Stimulated activated effector memory CD8-positive, alpha-beta T cell treated with anti-CD3 and anti-CD28 coated beads, Interleukin-12 subunit alpha, Interleukin-12 subunit beta, amount 100 ng/mL, for 72 hours (primary cell): ENCODE results near the gene CFAP20.
"Not testable (repeated sequence)": the region's sequence is repeated elsewhere in the genome, so short reads cannot be mapped to it uniquely, and the experiment has no call there.

ENCODE experiments used
- ATAC-seq: fragments of 150-1000 bp; cut with Tn5 transposase; 2 replicates; pipeline ENCODE4 v1.10.0; 2021
- DNase-seq, 2 donors: peaks; one replicate each; pipeline ENCODE4 v3.0.0; 2021 to 2022; ENCODE audit warnings: low spot score in 2 of 2
- H3K27ac Mint-ChIP-seq: one replicate; pipeline ENCODE4 v1.8.0; 2022; ENCODE audit warnings: mild to moderate bottlenecking, mixed read lengths
- H3K36me3 Mint-ChIP-seq: one replicate; pipeline ENCODE4 v1.8.0; 2022; ENCODE audit warnings: mild to moderate bottlenecking, mixed read lengths
- H3K4me1 Mint-ChIP-seq: one replicate; pipeline ENCODE4 v1.8.0; 2022; ENCODE audit warnings: mixed read lengths
- H3K4me3 Mint-ChIP-seq: one replicate; pipeline ENCODE4 v1.8.0; 2022; ENCODE audit warnings: mild to moderate bottlenecking, mixed read lengths
- H3K9me3 Mint-ChIP-seq: one replicate; pipeline ENCODE4 v1.8.0; 2022; ENCODE audit warnings: mixed read lengths

Gene CFAP20

DNA sequence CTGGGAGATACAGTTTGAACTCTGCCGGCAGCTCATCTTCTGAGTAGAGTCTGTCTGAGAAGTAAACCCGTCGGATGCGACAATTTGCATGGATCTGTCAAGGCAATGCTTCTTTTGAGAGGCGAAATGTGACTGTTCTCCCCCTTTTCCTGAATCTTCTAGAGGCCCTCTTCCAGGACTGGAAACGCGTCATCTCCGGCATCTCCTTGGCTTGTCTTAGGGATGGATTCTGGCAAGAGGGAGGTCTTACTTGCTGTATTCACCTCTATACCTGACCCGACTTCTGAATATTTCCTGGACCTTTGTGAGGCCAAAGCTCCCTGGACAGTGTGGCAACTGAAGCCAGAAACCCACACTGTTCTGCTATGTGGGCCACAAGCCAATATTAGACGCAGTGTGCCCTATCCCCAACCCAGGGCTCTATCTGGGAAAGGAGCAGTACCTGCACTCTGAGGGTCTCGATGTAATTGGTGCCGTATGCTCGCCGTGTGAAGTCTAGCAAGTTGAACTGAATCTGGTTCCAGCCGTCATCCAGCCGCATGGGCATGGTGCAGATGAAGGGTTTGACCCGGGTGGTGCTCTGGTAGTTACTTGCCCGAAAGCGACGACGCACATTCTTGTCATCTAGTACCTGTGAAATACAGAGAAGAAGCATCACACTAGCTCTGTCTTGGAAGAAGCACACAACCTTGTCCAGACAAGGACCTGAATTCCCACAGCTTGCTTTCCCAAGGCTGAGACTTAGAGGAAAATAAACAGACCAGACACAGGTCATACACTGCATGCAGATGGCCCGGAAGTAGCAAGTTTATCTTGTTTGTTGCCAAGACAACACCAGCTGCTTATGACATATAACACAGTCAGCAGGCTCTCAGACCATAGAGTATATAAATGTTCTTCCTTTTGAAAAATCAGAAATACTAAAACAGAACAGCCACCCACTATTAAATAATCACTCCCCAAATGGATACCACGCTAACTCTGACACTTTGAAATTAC lies 14.1 kb downstream of the CFAP20 start:
- ATAC-seq (no peak), DNase-seq (no peak)
- Mint-ChIP-seq H3K4me3 (no peak overlapping the region), H3K4me1 (peaks cover 12% of the 10 kb centered on the region), H3K9me3 (no peaks in the 10 kb centered on the region), H3K36me3 (peaks cover 52% of the 10 kb centered on the region), H3K27ac (no peak overlapping the region)

DNA sequence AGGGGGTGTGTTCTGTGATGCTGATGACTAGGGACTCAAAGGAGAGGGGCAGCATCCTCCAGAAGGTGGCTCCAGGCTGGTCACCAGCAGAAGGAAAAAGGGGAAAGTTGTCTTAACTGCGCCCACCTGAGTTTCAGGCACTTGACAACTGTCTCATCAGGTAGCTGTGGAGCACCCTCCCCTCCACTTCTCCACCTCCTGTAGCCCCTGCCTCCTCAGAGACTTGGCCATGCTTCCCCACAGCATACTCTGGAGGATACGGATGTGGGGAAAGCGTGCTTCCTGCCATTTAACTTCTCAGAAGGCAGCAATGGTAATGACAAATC lies 17.9 kb downstream of the CFAP20 start:
- no peak overlapping the region for H3K27ac Mint-ChIP-seq
- H3K4me1 Mint-ChIP-seq = no peaks in the 10 kb centered on the region
- DNase-seq (no peak), ATAC-seq (no peak)
- H3K36me3 Mint-ChIP-seq = peaks cover 45% of the 10 kb centered on the region
- no peaks in the 10 kb centered on the region for H3K9me3 Mint-ChIP-seq
- H3K4me3 Mint-ChIP-seq = no peak overlapping the region

DNA sequence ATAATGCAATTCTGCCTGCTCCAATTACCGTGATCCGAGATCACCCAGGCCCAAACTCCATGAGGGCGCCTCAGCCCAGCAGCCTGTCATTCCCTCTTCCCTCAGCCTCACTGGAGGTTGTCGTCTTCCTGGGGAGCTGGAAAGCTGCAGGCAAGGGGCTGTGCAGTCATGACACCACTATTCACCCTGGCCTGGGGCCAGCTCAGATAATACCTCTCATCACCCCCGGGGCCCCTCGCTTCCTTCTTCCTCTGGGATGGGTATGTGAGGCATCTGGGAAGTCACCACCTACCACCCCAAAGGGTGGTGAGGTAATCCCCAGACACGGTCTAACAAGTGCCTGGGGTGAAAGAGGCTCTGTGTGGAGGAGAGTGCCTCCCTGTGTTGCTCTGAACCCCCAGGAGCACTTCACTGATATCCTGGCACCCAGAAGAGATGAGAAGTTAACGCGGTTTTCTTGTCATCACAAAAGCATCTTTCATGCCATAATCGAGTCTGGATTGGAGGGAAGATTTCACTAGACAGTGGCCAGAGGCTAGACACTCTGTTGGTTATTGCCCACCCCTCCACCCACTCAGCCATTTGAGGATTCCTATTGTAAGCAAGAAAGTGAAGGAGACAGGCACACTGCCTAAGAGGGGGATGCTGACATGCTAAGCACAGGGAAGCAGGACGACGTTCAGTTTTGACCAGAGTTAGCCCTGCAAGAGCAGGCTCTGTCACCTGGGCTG lies 18.4 kb downstream of the CFAP20 start:
- no peak for DNase-seq
- no peaks in the 10 kb centered on the region for H3K9me3 Mint-ChIP-seq
- no peak for ATAC-seq
- no peaks in the 10 kb centered on the region for H3K4me1 Mint-ChIP-seq
- no peak overlapping the region for H3K27ac Mint-ChIP-seq
- peaks cover 40% of the 10 kb centered on the region for H3K36me3 Mint-ChIP-seq
- H3K4me3 Mint-ChIP-seq = no peak overlapping the region

DNA sequence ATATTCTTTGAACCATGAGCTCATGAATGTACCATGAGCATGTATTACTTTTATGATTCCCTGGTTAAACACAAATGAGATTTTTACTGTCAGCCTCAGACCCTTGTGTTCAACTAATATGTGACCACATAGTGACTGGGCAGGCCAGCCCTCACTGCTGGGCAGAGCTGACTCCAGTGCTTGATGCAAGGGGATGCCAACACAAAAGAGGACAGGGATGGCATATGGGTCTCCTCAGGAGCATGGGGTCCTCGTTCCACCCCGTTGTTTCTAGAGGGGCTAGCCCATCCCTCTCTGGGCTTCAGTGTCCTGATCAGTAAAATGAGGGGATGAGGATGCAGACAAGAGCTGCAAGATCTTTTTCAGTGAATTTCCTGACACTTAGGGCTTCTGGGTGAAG lies 19.3 kb downstream of the CFAP20 start:
- no peak for DNase-seq
- Mint-ChIP-seq H3K4me3 (no peak overlapping the region), H3K9me3 (no peaks in the 10 kb centered on the region), H3K36me3 (peaks cover 31% of the 10 kb centered on the region), H3K27ac (no peak overlapping the region), H3K4me1 (no peaks in the 10 kb centered on the region)
- peak; percentile 24 for ATAC-seq

DNA sequence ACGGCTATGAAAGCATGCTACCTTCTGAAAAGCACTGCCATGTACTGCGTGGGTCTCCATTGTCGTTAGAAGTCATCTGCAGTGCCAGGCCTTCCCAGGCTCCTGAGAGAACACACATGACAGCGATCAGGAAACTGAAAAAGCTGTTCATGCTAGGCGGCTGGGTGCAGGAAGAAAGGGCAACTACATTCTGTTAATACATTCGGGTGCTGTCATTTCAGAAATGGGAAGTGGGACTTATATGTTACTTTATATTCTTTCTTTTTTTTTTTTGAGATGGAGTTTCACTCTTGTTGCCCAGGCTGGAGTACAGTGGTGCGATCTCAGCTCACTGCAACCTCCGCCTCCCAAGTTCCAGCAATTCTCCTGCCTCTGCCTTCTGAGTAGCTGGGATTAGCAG lies 19.9 kb downstream of the CFAP20 start:
- H3K4me3 Mint-ChIP-seq = no peak overlapping the region
- no peaks in the 10 kb centered on the region for H3K9me3 Mint-ChIP-seq
- peaks cover 25% of the 10 kb centered on the region for H3K36me3 Mint-ChIP-seq
- DNase-seq = no peak
- no peak for ATAC-seq
- H3K4me1 Mint-ChIP-seq = no peaks in the 10 kb centered on the region
- H3K27ac Mint-ChIP-seq = no peak overlapping the region

DNA sequence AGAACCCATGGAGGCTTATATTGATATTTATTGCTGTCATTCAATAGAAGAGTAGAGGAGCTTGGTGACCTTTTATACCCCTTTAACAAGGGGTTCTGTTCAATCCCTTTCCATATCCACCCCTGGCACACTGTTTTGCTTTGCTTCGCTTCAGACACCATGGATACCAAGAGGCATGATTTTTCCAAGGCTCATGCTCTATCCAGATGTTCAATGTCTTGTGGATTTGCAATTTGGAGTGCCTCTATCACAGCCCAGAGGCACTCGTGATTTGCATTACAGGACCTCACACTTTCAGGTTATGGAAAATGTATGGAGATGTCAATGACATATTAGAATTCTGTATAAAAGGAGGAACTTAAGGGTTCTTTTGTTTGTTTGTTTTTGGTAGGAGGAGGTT lies 21.5 kb downstream of the CFAP20 start:
- no peak overlapping the region for H3K4me3 Mint-ChIP-seq
- H3K27ac Mint-ChIP-seq = no peak overlapping the region
- ATAC-seq = no peak
- DNase-seq = no peak
- peaks cover 9% of the 10 kb centered on the region for H3K36me3 Mint-ChIP-seq
- H3K9me3 Mint-ChIP-seq = no peaks in the 10 kb centered on the region
- no peaks in the 10 kb centered on the region for H3K4me1 Mint-ChIP-seq

DNA sequence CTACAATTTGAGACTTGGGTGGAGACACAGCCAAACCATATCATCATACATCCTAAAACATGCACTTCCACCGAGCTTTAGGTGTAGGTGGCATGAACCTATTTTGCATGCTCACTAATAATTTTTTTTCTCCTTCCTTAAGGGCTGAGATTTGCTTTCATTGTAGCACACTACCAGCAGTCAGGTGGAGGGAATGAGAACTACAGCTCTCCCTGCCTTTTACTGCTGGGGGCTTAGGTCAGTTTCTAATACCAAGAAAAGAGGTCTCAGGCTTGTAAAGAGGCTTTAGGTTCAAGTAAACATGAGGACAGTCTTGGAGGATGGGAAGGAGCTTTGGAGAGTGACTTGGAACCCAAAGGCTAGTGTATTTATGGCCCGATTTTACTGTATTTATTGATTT lies 22.0 kb downstream of the CFAP20 start:
- no peak overlapping the region for H3K4me3 Mint-ChIP-seq
- no peaks in the 10 kb centered on the region for H3K9me3 Mint-ChIP-seq
- no peaks in the 10 kb centered on the region for H3K4me1 Mint-ChIP-seq
- peaks cover 4% of the 10 kb centered on the region for H3K36me3 Mint-ChIP-seq
- ATAC-seq (no peak), DNase-seq (no peak)
- no peak overlapping the region for H3K27ac Mint-ChIP-seq

DNA sequence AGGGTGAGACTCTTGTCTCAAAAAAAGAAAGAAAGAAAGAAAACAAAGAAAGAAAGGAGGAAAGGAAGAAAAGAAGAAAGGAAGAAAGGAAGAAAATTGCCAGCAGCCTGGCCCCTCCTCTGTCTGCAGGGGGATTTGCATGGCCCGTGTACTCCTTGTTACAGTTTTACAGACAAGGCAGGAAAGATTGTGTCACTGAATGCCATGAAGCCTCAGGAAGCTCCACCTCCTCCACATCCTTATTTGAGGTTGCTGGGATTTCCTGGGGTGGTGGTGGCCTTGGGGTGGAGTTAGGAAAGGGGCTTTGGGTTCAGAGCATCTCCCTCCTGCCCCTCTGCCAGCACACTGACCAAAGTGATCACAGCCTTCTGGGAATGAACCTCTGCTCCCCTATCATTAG lies 23.6 kb downstream of the CFAP20 start:
- H3K4me1 Mint-ChIP-seq = no peaks in the 10 kb centered on the region
- no peak overlapping the region for H3K4me3 Mint-ChIP-seq
- DNase-seq = no peak
- H3K36me3 Mint-ChIP-seq = no peaks in the 10 kb centered on the region
- no peaks in the 10 kb centered on the region for H3K9me3 Mint-ChIP-seq
- H3K27ac Mint-ChIP-seq = no peak overlapping the region
- ATAC-seq = no peak

DNA sequence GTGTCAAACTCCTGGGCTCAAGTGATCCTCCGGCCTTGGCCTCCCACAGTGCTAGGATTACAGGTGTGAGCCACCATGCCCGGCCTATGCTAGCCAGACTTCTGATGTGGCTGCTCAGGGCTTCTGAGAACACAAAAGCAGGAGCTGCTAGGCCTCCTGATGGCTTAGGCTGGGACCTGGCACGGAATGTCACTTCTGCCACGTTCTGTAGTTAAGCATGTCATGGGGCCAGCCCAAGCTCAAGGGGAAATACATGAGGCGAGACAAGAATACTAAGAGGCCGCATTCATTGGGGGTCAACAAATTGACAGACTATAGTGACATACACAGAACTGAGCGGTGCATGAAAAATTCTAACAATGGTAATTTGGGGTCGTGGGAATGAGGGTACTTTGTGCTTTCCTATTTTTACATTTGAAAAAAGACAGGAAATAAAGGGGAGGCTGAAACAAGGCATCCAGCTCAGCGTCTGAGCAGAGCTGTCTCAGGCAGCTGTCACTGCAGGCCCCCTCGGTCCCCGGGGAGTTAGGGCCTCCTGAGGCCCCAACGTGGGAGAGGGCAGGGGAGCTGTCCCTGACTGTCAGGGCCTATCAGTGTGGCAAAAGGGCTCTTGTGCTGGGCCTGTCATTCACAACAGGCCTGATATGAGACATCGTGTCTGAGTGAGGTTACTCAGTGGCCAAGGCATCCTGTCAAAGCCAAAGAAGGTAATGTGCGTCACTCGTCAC lies 26.4 kb downstream of the CFAP20 start:
- Mint-ChIP-seq H3K4me1 (peaks cover 5% of the 10 kb centered on the region), H3K9me3 (no peaks in the 10 kb centered on the region), H3K36me3 (no peaks in the 10 kb centered on the region), H3K27ac (no peak overlapping the region), H3K4me3 (no peak overlapping the region)
- ATAC-seq = peak; percentile 31
- DNase-seq = no peak

DNA sequence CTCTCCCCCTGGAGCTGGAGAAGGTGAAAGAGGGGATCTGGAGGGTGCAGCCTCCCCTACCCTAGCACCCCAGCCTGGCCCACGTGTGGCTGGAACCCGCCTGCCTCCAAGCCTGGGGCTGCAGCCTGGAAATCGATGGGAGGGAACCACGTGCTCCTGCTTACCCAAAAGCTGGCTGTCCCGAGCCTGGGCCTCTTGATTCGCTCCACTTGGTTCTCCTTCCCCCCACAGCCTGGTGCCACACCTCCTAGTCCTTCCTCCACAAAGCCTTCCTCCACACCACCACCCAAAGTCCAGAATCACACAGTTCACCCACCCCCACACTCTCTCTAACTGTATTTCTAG lies 29.3 kb downstream of the CFAP20 start:
- no peak for DNase-seq
- no peak overlapping the region for H3K4me3 Mint-ChIP-seq
- no peaks in the 10 kb centered on the region for H3K36me3 Mint-ChIP-seq
- no peak for ATAC-seq
- no peaks in the 10 kb centered on the region for H3K9me3 Mint-ChIP-seq
- peaks cover 17% of the 10 kb centered on the region for H3K4me1 Mint-ChIP-seq
- no peak overlapping the region for H3K27ac Mint-ChIP-seq

DNA sequence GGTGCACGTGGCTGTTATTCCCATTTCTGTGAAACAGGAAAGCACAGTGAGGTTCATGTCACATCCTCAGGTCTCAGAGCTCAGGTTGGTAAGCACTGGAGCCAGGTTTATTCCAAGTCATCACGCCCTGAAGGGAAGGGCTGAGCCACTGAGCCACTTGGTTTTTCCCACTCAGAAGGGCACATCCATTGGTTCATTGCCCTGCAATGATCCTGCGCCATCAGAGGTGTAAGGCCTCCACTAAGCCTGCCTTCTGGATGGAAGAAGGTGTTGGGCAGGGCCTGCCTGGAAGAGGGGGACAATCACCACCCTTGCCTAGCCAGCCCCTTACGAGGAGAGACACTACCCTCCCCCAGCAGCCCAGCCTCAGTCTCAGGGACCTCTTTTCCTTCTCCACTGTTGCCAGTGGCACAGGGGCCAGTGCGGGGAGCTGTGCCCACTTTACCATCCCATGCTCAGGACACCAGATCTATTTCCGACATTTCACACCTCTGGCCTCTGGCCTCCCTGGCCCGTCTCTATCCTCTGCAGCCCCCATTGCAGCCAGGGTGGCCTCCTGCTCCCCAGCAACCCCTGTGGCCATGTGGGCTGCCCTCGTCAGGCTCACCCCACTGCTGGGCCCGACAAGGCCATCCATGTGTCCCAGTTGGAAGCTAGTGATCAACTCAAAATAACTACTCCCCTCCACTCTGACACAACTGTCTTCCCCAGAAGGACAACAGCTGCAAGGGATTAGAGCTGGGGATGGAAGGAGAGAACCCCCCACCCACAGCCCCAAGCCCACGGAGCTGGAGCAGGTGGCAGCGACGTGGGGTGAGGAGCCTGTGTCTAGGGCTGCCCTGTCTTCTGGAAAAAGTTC lies 29.9 kb downstream of the CFAP20 start:
- no peak overlapping the region for H3K27ac Mint-ChIP-seq
- H3K36me3 Mint-ChIP-seq = no peaks in the 10 kb centered on the region
- DNase-seq = no peak
- ATAC-seq = no peak
- no peak overlapping the region for H3K4me3 Mint-ChIP-seq
- H3K9me3 Mint-ChIP-seq = no peaks in the 10 kb centered on the region
- H3K4me1 Mint-ChIP-seq = peaks cover 17% of the 10 kb centered on the region

DNA sequence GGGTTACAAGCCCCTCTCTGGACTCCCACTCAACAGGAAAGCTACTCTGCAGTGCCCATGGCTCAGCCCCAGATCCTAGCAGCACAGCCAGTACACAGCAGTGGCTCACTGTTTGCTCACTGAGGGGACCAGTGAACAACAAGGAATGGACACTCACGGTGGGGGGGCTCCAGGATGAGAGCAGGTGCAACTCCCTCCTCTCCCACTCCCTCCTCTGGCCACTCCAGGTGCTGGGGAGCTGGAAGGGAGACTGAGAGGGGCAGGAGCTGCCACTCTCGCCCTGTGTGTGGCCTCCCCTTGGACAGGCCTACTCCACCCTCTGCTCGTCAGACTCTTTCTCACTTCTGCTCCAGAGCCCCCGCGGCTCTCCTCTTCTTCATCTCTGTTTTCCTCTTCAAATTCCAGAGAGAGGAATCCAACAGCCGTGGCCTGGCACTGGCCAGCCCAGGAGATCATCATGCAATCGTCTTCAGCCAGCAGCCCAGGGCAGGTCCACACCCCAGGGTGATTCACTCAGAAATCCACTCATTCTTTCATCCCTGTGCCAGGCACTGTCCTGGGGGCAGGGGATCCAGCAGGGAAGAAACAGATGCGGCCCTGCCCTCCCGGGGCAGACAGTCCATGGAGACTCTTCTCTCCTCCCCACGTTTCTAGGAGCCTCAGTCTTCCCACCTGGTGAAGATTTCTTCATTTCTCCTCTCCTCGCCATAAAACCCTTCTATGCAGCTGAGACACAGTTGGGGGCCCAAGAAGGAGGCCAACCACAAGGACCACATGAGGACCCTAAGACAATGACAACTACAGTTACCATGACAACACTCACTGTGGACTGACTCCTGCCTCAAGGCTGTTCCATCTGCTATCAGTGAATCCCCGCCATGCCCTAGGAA lies 30.7 kb downstream of the CFAP20 start:
- DNase-seq (no peak), ATAC-seq (no peak)
- H3K27ac Mint-ChIP-seq = no peak overlapping the region
- no peak overlapping the region for H3K4me3 Mint-ChIP-seq
- no peaks in the 10 kb centered on the region for H3K36me3 Mint-ChIP-seq
- peaks cover 17% of the 10 kb centered on the region for H3K4me1 Mint-ChIP-seq
- no peaks in the 10 kb centered on the region for H3K9me3 Mint-ChIP-seq

DNA sequence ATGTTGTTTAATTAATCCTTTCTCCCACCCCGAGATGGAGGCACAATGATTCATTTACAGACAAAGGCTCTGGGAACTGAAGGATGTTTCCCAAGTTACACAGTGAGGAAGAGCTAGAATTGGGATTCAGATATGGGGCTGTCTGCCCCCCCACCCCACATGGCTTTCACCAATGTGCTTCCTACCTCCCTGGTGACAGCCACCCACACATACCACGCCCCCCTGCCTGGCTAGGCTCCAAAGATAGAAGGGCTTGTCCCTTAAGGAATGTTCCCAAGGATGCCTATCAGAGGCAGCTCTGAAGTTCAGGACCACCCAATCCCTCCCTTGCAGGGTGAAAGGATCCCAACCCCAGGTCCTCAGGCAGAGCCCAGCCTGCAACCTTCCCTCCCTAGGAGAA lies 32.9 kb downstream of the CFAP20 start:
- DNase-seq = no peak
- no peak for ATAC-seq
- H3K4me3 Mint-ChIP-seq = no peak overlapping the region
- no peaks in the 10 kb centered on the region for H3K36me3 Mint-ChIP-seq
- H3K9me3 Mint-ChIP-seq = no peaks in the 10 kb centered on the region
- H3K27ac Mint-ChIP-seq = no peak overlapping the region
- H3K4me1 Mint-ChIP-seq = peaks cover 17% of the 10 kb centered on the region

DNA sequence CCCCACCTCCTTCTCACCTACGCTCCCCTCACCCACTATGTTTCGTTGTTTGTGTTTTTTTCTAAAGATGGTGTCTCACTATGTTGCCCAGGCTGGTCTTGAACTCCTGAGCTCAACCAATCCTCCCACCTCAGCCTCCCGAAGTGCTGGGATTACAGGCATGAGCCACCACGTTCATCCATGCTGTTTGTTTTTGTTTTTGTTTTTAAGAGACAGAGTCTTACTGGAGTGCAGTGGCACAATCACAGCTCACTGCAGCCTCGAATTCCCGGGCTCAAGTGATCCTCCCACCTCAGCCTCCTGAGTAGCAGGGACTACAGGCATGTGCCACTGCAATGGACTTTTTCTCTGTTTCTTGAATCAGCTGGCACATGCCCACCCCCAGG lies 33.6 kb downstream of the CFAP20 start:
- not testable (repeated sequence) for H3K4me3 Mint-ChIP-seq, H3K36me3 Mint-ChIP-seq, H3K9me3 Mint-ChIP-seq, ATAC-seq, H3K27ac Mint-ChIP-seq, DNase-seq
- H3K4me1 Mint-ChIP-seq = peaks cover 17% of the 10 kb centered on the region
